MCF 10A (cell line): ENCODE measurements around the gene HORMAD2. TPM values are rescaled to one million over a fixed set of nuclear protein-coding genes. Genes with fewer than 3 reads are reported as not detected.
A peak's percentile ranks its signal among the peaks of the same experiment; 100 is the strongest.

Experiments used
- BruUV-seq: library from RNA; stranded (reverse); fragments of 400-500 nt; replicated peaks from 2 replicates; lab custom pipeline; 2021; lab: Mats Ljungman, UMichigan
- CTCF ChIA-PET: fragments of 300-600 bp; sonication (Branson Sonifier 250); formaldehyde crosslinking; extraction: SDS; loops from one replicate; lab custom pipeline; 2021; ENCODE audit warnings: antibody characterized with exemption, inconsistent platforms; lab: Yijun Ruan, JAX
- POLR2A ChIA-PET: fragments of 300-600, 350-650 bp; sonication (Branson Sonifier 250); formaldehyde crosslinking; extraction: SDS; loops from one replicate; lab custom pipeline; 2020; ENCODE audit warnings: antibody characterized with exemption, inconsistent platforms; lab: Yijun Ruan, JAX
- DNase-seq: peaks from one replicate; pipeline ENCODE4 v3.0.0-alpha.2; 2018; ENCODE audit not compliant: unreplicated experiment
- H3K27ac Mint-ChIP-seq: one replicate; pipeline ENCODE4 v1.8.0; 2022; ENCODE audit warnings: mild to moderate bottlenecking, low read depth, mixed read lengths; ENCODE audit not compliant: unreplicated experiment
- H3K27me3 Mint-ChIP-seq: one replicate; pipeline ENCODE4 v1.8.0; 2022; ENCODE audit warnings: mixed read lengths; ENCODE audit not compliant: insufficient read depth, unreplicated experiment
- H3K36me3 Mint-ChIP-seq: one replicate; pipeline ENCODE4 v1.8.0; 2022; ENCODE audit warnings: mild to moderate bottlenecking, moderate library complexity, mixed read lengths; ENCODE audit not compliant: insufficient read depth, unreplicated experiment
- H3K4me1 Mint-ChIP-seq: one replicate; pipeline ENCODE4 v1.8.0; 2022; ENCODE audit warnings: mixed read lengths; ENCODE audit not compliant: insufficient read depth, unreplicated experiment
- H3K4me3 Mint-ChIP-seq: one replicate; pipeline ENCODE4 v1.8.0; 2022; ENCODE audit warnings: mild to moderate bottlenecking, moderate library complexity, mixed read lengths; ENCODE audit not compliant: unreplicated experiment
- H3K9me3 Mint-ChIP-seq: one replicate; pipeline ENCODE4 v1.8.0; 2022; ENCODE audit warnings: mixed read lengths; ENCODE audit not compliant: unreplicated experiment
- CTCF ChIP-seq: fragments of 200-600 bp; IDR thresholded peaks from one replicate; pipeline ENCODE4 v1.8.0; 2022; ENCODE audit warnings: antibody characterized with exemption, mild to moderate bottlenecking; ENCODE audit not compliant: unreplicated experiment
- intact Hi-C: fragments of 100-400 bp; cut with micrococcal nuclease; formaldehyde crosslinking; loops from 2 replicates; pipeline ENCODE4 v1.14.1; 2022
- total RNA-seq: library from RNA; stranded (reverse); gene quantifications from 2 replicates; pipeline ENCODE4 v1.2.3, GENCODE V29; 2022

The HORMAD2 gene
- total RNA-seq, 1 experiment from 2014 or later: not detected

GRCh38 chr22:30127749-30128166, 47.5 kb downstream of the HORMAD2 start:
- TF ChIP-seq CTCF: no peak
- ChIA-PET CTCF (no interaction called here), POLR2A (no interaction called here)
- intact Hi-C loops: no loop called here
- H3K4me3 Mint-ChIP-seq: no peak overlapping the region
- H3K9me3 Mint-ChIP-seq: no peaks in the 10 kb centered on the region
- no peak overlapping the region for H3K27ac Mint-ChIP-seq
- H3K4me1 Mint-ChIP-seq: peaks cover 4% of the 10 kb centered on the region
- DNase-seq: peak; percentile 6
- H3K36me3 Mint-ChIP-seq: no peaks in the 10 kb centered on the region
- H3K27me3 Mint-ChIP-seq: no peaks in the 10 kb centered on the region
- no TSS peak for BruUV-seq

GRCh38 chr22:30128511-30128910, 48.2 kb downstream of the HORMAD2 start:
- Mint-ChIP-seq H3K27me3 (no peaks in the 10 kb centered on the region), H3K9me3 (no peaks in the 10 kb centered on the region), H3K27ac (no peak overlapping the region), H3K4me3 (no peak overlapping the region), H3K4me1 (peaks cover 4% of the 10 kb centered on the region), H3K36me3 (no peaks in the 10 kb centered on the region)
- BruUV-seq: no TSS peak
- ChIA-PET CTCF (interaction anchor here (1.0 kb wide), 1 partner anchor 20 kb away, joined by 4 read pairs; no protein-coding TSS in a partner anchor), POLR2A (no interaction called here)
- no peak for TF ChIP-seq CTCF
- intact Hi-C loops: no loop called here
- DNase-seq: no peak

GRCh38 chr22:30129636-30130035, 49.4 kb downstream of the HORMAD2 start:
- no TSS peak for BruUV-seq
- ChIA-PET CTCF (interaction anchor here (0.7 to 1.0 kb wide), 2 partner anchors 11 to 21 kb away, joined by 3 to 4 read pairs; no protein-coding TSS in a partner anchor), POLR2A (interaction anchor here (0.8 kb wide), 1 partner anchor 9 kb away, joined by 3 read pairs; no protein-coding TSS in a partner anchor)
- intact Hi-C loops: no loop called here
- Mint-ChIP-seq H3K9me3 (no peaks in the 10 kb centered on the region), H3K4me3 (no peak overlapping the region), H3K4me1 (peaks cover 4% of the 10 kb centered on the region), H3K36me3 (no peaks in the 10 kb centered on the region), H3K27me3 (no peaks in the 10 kb centered on the region), H3K27ac (no peak overlapping the region)
- peak; percentile 6 for DNase-seq
- TF ChIP-seq CTCF: no peak

DNA sequence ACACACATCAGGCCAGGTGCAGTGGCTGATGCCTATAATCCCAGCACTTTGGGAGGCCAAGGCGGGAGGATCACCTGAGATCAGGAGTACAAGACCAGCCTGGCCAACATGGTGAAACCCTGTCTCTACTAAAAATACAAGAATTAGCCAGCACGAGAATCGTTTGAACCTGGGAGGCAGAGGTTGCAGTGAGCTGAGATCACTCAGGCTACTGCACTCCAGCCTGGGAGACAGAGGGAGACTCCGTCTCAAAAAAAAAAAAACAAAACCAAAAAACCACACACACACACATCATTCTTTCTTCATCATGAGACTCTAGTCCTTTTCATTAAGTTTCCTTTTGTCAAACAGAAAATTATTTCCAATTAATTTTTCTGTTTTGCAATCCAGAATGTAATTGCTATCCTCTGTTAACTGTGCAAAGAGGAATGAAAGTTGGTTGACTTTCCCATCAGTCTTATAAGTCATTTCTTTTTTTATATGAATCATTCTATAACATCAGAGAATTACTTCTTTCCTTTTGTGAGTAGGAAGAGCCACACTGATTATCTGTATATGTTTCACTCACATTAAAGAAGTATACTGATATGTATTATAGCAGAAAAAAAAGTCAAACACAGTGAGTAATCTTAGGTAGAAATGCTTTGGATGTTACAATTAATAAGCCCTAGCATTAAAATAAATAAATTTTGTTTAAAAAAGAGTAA, 52.2 kb downstream of the HORMAD2 start:
- TF ChIP-seq CTCF: no peak
- H3K4me3 Mint-ChIP-seq: no peak overlapping the region
- POLR2A ChIA-PET: no interaction called here
- intact Hi-C loops: no loop called here
- peaks cover 4% of the 10 kb centered on the region for H3K4me1 Mint-ChIP-seq
- BruUV-seq: no TSS peak
- no peaks in the 10 kb centered on the region for H3K9me3 Mint-ChIP-seq
- H3K36me3 Mint-ChIP-seq: no peaks in the 10 kb centered on the region
- CTCF ChIA-PET: no interaction called here
- DNase-seq: no peak
- H3K27me3 Mint-ChIP-seq: peaks cover 26% of the 10 kb centered on the region
- no peak overlapping the region for H3K27ac Mint-ChIP-seq
